Fibroblast of the aortic adventitia (primary cell): ENCODE results near the gene TLR1. TPM values are rescaled to one million over a fixed set of nuclear protein-coding genes. Genes with fewer than 3 reads are reported as not detected.

Experiments used
- DNase-seq: peaks from one replicate; pipeline ENCODE4 v3.0.0-alpha.2; 2010; ENCODE audit warnings: low read depth
- H3K4me3 ChIP-seq: 2 replicates; pipeline ENCODE4 v1.5.1; 2011; ENCODE audit warnings: low read depth, mild to moderate bottlenecking, control low read depth, low read length, moderate library complexity
- CTCF ChIP-seq: IDR thresholded peaks from 2 replicates; pipeline ENCODE4 v1.5.1; 2011; ENCODE audit warnings: mild to moderate bottlenecking, low read length, control low read depth, inconsistent platforms; ENCODE audit not compliant: insufficient read depth
- total RNA-seq: library from RNA; depleted of rRNA; stranded (reverse); fragments of >200 nt; gene quantifications from 2 replicates; pipeline ENCODE4 v1.2.3, GENCODE V29; 2012; ENCODE audit warnings: low replicate concordance

TLR1 gene
- total RNA-seq, 1 donor = 3.2 TPM

DNA sequence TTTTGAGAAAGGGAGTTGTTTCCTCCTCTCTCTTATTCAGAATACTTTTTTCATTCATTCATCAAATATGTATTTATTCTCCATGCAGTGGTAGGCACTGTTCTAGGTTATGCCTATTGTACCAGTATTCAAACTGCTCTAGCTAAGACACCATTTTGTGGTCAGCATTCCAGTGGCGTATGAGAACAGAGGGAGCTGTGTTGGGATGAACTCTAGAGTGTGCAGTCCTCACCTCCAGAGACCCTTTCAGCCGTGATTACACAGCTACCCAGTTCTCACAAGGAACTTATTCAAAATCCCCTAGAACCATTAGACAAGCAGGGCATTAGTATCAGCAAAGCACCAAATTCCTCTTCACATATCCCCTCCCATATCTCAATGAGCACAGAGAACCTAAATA lies 4.2 kb downstream of the TLR1 start:
- TF ChIP-seq CTCF = no peak
- no peak for DNase-seq
- no peak overlapping the region for H3K4me3 ChIP-seq

DNA sequence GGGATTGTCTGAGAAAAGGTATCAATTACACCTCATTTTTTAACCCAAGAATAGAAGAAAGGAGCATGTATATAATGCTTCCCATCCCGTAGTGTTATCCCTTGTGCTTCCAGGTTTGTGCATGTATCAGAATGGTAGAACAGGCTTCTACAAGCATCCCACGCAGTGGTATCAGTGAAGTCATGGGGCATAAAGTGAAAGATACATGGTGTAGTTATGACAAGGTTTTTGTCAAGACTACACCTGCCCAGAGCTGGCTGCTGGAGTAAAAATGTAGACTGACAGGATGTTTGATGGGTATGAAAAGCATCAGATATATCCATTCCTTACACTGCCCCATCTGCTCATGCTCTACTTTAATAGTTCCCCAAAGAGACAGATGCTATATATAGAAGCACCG lies 9.5 kb downstream of the TLR1 start:
- H3K4me3 ChIP-seq = no peak overlapping the region
- no peak for DNase-seq
- no peak for TF ChIP-seq CTCF

DNA sequence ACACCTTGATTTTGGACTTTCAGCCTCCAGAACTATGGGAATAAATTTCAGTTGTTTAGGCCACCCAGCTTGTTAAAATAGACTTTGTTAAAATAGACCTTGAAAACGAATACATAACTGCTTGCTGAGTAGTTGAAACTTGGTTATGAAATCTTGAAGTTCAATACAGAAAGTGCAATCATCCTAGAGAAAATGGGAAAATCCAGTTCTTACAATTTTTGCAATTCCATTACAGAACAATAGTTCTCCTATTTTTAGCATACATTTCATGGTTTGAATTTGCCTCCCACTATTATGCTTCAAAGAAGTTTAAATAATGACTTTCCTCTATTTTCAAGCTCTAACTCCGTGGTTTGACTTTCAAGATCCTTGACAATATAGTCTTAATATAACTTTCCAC lies 10.5 kb downstream of the TLR1 start:
- no peak overlapping the region for H3K4me3 ChIP-seq
- DNase-seq = no peak
- TF ChIP-seq CTCF = no peak

DNA sequence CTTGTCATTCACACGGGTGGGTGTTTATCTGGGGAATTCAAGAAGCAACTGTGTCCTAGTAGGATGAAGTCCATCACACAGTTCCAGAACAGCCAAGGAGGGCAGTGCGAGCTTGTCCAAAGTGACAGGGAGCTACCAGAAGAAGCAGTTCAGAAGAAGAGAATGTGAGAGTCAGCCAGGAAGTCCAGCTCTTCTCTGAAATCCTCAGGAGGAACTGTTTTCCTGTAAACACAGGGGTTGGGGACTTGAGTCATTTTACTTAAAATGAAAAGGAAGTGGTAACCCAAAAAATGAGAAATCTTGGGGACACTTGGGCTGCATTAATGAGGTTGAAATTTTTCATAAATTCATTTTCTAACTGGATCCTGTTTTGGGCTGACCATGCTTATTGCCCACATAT lies 13.6 kb downstream of the TLR1 start:
- no peak overlapping the region for H3K4me3 ChIP-seq
- no peak for TF ChIP-seq CTCF
- DNase-seq = no peak

DNA sequence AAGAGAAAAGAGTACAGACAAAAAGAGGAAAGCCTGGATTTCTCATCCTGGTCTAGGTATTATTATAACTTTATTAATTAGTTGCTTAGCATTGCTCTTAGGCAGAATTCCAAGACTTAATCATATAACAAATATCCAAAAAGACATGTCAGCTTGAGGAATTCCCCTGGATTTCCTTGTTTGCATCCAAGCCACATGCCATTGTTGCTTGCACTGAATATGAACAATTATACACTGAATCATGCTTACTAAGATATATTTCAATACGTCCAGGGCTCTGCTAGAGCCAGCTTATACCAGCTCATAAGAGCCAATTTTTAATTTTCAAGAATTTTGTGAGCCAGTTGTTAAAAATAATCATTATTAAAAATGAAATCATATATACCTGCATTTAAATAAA lies 16.3 kb downstream of the TLR1 start:
- peak; percentile 69 for DNase-seq
- no peak for TF ChIP-seq CTCF

DNA sequence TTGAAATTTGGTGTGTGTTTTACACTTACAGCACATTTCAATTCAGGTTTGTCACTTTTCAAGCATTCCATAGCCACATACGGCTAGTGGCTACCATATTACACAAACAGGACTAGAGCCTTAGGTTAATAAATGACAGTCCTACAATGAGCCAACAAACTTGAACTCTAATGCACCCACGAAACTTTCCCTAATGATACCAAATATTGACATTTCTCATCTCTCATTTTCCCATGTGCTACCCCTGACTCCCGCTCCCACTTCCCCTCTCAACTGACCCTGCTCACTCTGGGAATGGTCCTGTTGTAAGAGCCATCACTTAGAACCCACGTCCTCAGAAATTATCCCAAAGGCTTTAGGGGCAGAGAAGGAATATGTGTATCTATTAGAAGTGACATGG lies 16.9 kb downstream of the TLR1 start:
- no peak overlapping the region for H3K4me3 ChIP-seq
- no peak for DNase-seq
- no peak for TF ChIP-seq CTCF

More for the DNA sequence above, 16.3 kb downstream of the TLR1 start:
- no peak overlapping the region for H3K4me3 ChIP-seq

DNA sequence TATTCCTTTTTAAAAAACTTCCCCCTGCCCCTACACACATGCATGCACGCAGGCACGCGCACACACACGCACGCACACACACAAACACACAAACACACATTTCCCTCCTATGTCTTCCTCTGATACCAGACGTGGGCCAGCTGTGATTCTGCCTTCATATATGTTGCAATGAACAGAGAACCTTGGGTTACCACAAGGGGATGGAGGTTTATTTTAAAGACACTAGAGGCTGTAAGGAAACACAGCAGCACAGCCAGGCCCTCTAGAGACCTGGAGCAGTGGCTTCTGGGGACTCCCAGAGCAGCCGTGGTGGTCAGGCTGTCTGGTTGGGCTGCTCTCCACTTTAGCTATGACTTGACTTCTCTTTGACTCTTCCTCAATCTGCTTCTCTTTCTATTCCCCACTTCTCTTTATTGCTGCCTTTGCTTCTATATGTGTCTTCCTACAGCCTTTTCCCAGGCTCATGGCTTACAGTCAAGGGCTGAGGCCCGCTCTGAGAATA lies 18.6 kb downstream of the TLR1 start:
- no peak for TF ChIP-seq CTCF
- DNase-seq = no peak
- H3K4me3 ChIP-seq = no peak overlapping the region
